RWPE1 (cell line): ENCODE measurements around the gene CEP135.

Source experiments
- CTCF ChIA-PET: fragments of 350-600 bp; sonication (Branson Sonifier 250); formaldehyde crosslinking; extraction: SDS; loops from one replicate; lab custom pipeline; 2021; lab: Yijun Ruan, JAX
- POLR2A ChIA-PET: fragments of 400-600 bp; formaldehyde crosslinking; extraction: SDS; loops from one replicate; lab custom pipeline; 2020; ENCODE audit warnings: antibody characterized with exemption; ENCODE audit not compliant: low non-redundant PET; lab: Yijun Ruan, JAX
- DNase-seq: peaks from one replicate; pipeline ENCODE4 v3.0.0; 2012; ENCODE audit warnings: low spot score
- H3K27ac ChIP-seq: fragments of 450-650 bp; 2 replicates; pipeline ENCODE4 v1.5.1; 2017
- TF ChIP-seq, protein P1 (sequence below): fragments of 450-650 bp; conservative IDR thresholded peaks from 2 replicates; pipeline ENCODE4 v1.5.1; 2017; ENCODE audit warnings: low read depth, mild to moderate bottlenecking

CEP135 gene

GRCh38 chr4:55967376-55967775, 18.6 kb downstream of the CEP135 start:
- no peak for DNase-seq
- TF ChIP-seq, protein P1, sequence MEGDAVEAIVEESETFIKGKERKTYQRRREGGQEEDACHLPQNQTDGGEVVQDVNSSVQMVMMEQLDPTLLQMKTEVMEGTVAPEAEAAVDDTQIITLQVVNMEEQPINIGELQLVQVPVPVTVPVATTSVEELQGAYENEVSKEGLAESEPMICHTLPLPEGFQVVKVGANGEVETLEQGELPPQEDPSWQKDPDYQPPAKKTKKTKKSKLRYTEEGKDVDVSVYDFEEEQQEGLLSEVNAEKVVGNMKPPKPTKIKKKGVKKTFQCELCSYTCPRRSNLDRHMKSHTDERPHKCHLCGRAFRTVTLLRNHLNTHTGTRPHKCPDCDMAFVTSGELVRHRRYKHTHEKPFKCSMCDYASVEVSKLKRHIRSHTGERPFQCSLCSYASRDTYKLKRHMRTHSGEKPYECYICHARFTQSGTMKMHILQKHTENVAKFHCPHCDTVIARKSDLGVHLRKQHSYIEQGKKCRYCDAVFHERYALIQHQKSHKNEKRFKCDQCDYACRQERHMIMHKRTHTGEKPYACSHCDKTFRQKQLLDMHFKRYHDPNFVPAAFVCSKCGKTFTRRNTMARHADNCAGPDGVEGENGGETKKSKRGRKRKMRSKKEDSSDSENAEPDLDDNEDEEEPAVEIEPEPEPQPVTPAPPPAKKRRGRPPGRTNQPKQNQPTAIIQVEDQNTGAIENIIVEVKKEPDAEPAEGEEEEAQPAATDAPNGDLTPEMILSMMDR, result no peak
- CTCF ChIA-PET, result no interaction called here
- H3K27ac ChIP-seq, result no peak overlapping the region
- POLR2A ChIA-PET, result no interaction called here

DNA sequence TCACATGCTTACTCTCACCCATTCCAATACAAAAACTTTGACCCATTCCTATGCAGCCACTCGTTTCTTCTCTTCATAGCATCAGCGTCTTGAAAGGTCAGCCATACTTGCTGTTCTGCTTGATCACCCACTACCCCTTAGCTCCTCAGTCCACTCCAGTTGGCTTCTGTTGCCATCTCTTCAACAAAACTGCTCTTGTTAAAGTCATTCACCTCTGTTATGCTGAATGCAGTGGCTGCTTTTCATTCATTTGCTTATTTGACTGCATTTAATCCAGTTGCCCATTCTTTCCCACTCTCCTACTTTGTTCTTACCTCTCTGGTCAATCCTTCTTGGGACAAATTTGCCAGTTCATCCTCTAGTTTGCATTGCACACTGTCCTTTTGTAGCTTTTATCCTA, 24.9 kb downstream of the CEP135 start:
- POLR2A ChIA-PET, result no interaction called here
- TF ChIP-seq, protein P1, result no peak
- no peak overlapping the region for H3K27ac ChIP-seq
- CTCF ChIA-PET, result no interaction called here
- no peak for DNase-seq

GRCh38 chr4:55977811-55978210, 29.1 kb downstream of the CEP135 start:
- no peak overlapping the region for H3K27ac ChIP-seq
- DNase-seq, result no peak
- ChIA-PET CTCF (interaction anchor here (0.6 kb wide), 1 partner anchor 412 kb away, joined by 3 read pairs; no protein-coding TSS in a partner anchor), POLR2A (no interaction called here)
- TF ChIP-seq, protein P1, result no peak

GRCh38 chr4:55979562-55979961, 30.8 kb downstream of the CEP135 start:
- TF ChIP-seq, protein P1, result no peak
- no peak overlapping the region for H3K27ac ChIP-seq
- CTCF ChIA-PET, result no interaction called here
- POLR2A ChIA-PET, result no interaction called here
- DNase-seq, result no peak

DNA sequence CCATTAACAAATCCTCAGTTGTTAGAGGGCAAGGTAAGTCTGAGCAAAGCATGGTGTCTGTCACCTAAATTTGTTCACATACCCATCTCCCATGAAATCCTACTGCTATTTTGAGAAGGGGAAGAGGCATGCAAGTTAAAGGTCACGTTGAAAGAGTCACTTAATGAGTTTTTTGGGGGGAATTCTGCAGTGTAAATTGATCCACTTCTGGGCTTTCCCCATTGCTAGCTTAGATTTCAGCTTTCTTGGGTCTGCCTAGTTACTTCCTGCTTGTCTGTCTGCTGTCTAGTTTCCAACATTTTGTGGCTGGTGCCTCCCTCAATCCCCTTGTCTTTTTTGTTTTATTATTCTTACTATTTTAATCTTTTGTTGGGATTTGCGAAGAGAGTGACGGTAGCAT, 32.0 kb downstream of the CEP135 start:
- ChIA-PET CTCF (interaction anchor here (0.6 kb wide), 1 partner anchor 20 kb away, joined by 3 read pairs; no protein-coding TSS in a partner anchor), POLR2A (no interaction called here)
- TF ChIP-seq, protein P1, result no peak
- H3K27ac ChIP-seq, result no peak overlapping the region
- DNase-seq, result no peak

- DNase-seq, result no peak
- TF ChIP-seq, protein P1, result no peak
These were observed 34.2 kb downstream of the CEP135 start for GRCh38 chr4:55982976-55983375.

GRCh38 chr4:55989766-55990165, 41.0 kb downstream of the CEP135 start:
- DNase-seq, result no peak
- POLR2A ChIA-PET, result no interaction called here
- CTCF ChIA-PET, result no interaction called here

More at GRCh38 chr4:55982976-55983375, 34.2 kb downstream of the CEP135 start:
- CTCF ChIA-PET, result no interaction called here
- POLR2A ChIA-PET, result no interaction called here
- H3K27ac ChIP-seq, result no peak overlapping the region

More at GRCh38 chr4:55989766-55990165, 41.0 kb downstream of the CEP135 start:
- H3K27ac ChIP-seq, result no peak overlapping the region
- TF ChIP-seq, protein P1, result no peak
